ENCODE data around the gene EXOSC10. TPM values are rescaled to one million over a fixed set of nuclear protein-coding genes. Genes with fewer than 3 reads are reported as not detected.

Gene EXOSC10
- polyA plus RNA-seq, 1 donor (not counting 4 experiments of a cell fraction or from before 2014, with no cell fraction given), result 61.2 TPM

DNA sequence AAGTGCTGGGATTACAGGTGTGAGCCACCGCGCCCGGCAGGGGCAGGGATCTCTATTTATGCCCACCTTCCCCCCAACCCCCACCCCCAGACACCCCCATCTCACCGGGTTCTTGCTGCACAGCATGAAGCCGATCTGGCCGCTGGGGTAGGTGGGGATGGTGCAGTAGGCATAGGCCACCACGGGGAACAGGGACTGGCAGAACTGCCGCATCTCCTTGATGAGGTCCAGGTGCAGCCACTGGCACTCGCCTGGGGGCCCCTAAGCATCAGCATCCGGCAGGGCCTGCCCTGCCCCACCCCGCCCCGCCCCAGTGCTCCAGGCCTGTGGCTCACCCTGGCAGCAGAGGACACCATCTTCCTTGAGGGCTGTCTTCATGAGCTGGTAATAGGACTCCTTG lies 44.0 kb downstream of the EXOSC10 start:
- TF ChIP-seq, protein P1, sequence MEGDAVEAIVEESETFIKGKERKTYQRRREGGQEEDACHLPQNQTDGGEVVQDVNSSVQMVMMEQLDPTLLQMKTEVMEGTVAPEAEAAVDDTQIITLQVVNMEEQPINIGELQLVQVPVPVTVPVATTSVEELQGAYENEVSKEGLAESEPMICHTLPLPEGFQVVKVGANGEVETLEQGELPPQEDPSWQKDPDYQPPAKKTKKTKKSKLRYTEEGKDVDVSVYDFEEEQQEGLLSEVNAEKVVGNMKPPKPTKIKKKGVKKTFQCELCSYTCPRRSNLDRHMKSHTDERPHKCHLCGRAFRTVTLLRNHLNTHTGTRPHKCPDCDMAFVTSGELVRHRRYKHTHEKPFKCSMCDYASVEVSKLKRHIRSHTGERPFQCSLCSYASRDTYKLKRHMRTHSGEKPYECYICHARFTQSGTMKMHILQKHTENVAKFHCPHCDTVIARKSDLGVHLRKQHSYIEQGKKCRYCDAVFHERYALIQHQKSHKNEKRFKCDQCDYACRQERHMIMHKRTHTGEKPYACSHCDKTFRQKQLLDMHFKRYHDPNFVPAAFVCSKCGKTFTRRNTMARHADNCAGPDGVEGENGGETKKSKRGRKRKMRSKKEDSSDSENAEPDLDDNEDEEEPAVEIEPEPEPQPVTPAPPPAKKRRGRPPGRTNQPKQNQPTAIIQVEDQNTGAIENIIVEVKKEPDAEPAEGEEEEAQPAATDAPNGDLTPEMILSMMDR (optimal IDR thresholded peaks at IDR 0.05 in 1 of 3, IDR thresholded peaks at IDR 0.05 in 1 of 3, conservative IDR thresholded peaks at IDR 0.05 in 1 of 3; ENCODE audit: extremely low read depth in 1 of 3, insufficient read depth in 2 of 3, low read length in 3 of 3), result no peak
- TF ChIP-seq EZH2 (IDR thresholded peaks at IDR 0.05; ENCODE audit: low read length), result no peak
- peaks cover 10% of the 10 kb centered on the region for H3K4me1 ChIP-seq (ENCODE audit: control insufficient read depth, extremely low read depth, insufficient read depth, low read length)
- FAIRE-seq (no peak), DNase-seq (ENCODE audit: low read depth, low spot score) (no peak)
- H2AFZ ChIP-seq (ENCODE audit: control insufficient read depth, low read length), result no peak overlapping the region
- no peak overlapping the region for H3K9ac ChIP-seq (ENCODE audit: control insufficient read depth, extremely low read depth, insufficient read depth, low read length)
- no peaks in the 10 kb centered on the region for H3K27me3 ChIP-seq (ENCODE audit: control insufficient read depth, extremely low read depth, insufficient read depth, low read length)
- H3K79me2 ChIP-seq (ENCODE audit: control insufficient read depth, insufficient read depth, low read length), result peaks cover 17% of the 10 kb centered on the region
- H3K4me2 ChIP-seq (ENCODE audit: control insufficient read depth, extremely low read depth, insufficient read depth, low read depth, low read length), result no peak overlapping the region
- no peaks in the 10 kb centered on the region for H3K9me3 ChIP-seq (ENCODE audit: control insufficient read depth, low read depth, low read length)
- dilution Hi-C loops (cut with MboI; ENCODE audit: extremely low pct_ligation_motif_present, low sequenced_read_pairs), result no loop called here
- no peak overlapping the region for H3K27ac ChIP-seq (ENCODE audit: control insufficient read depth, insufficient read depth, low read length)
- peaks cover 2% of the 10 kb centered on the region for H4K20me1 ChIP-seq (ENCODE audit: control insufficient read depth, extremely low read depth, insufficient read depth, low read length)
- no peak overlapping the region for H3K4me3 ChIP-seq (ENCODE audit: control insufficient read depth in 2 of 3, extremely low read depth in 1 of 3, insufficient read depth in 2 of 3, low read depth in 1 of 3, low read length in 3 of 3)
- H3K36me3 ChIP-seq (ENCODE audit: control insufficient read depth in 2 of 2, extremely low read depth in 1 of 2, insufficient read depth in 2 of 2, low read length in 2 of 2), result peaks cover 11 to 16% of the 10 kb centered on the region in 2 experiments
- H3K9me1 ChIP-seq (ENCODE audit: control insufficient read depth, extremely low read depth, insufficient read depth, low read length), result no peaks in the 10 kb centered on the region

DNA sequence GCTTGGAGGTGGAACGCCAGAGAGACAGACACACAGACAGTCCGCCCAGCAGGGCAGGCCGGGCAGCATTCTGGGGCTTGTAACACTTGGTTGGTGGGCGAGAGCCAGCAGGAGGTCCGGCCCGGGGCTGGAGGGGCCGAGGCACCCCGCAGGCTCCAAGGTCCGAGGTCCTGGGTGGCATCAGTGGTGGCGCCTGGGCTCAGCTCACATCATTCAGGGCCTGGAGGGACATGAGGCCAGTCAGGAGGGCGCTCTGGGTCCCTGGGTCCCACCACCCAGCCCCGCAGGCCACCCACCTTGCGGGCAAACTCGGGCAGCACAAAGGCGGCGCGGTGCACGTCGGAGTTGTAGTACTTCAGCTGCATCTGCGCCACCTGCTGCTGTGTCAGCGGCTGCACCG lies 45.0 kb downstream of the EXOSC10 start:
- Histone ChIP-seq H3K9me1 (ENCODE audit: control insufficient read depth, extremely low read depth, insufficient read depth, low read length) (no peaks in the 10 kb centered on the region), H2AFZ (ENCODE audit: control insufficient read depth, low read length) (no peak overlapping the region), H3K4me3 (ENCODE audit: control insufficient read depth in 2 of 3, extremely low read depth in 1 of 3, insufficient read depth in 2 of 3, low read depth in 1 of 3, low read length in 3 of 3) (no peak overlapping the region), H4K20me1 (ENCODE audit: control insufficient read depth, extremely low read depth, insufficient read depth, low read length) (peaks cover 2% of the 10 kb centered on the region), H3K4me1 (ENCODE audit: control insufficient read depth, extremely low read depth, insufficient read depth, low read length) (peaks cover 10% of the 10 kb centered on the region), H3K79me2 (ENCODE audit: control insufficient read depth, insufficient read depth, low read length) (peaks cover 16% of the 10 kb centered on the region), H3K27ac (ENCODE audit: control insufficient read depth, insufficient read depth, low read length) (no peak overlapping the region), H3K9ac (ENCODE audit: control insufficient read depth, extremely low read depth, insufficient read depth, low read length) (no peak overlapping the region), H3K27me3 (ENCODE audit: control insufficient read depth, extremely low read depth, insufficient read depth, low read length) (no peaks in the 10 kb centered on the region), H3K9me3 (ENCODE audit: control insufficient read depth, low read depth, low read length) (no peaks in the 10 kb centered on the region), H3K36me3 (ENCODE audit: control insufficient read depth in 2 of 2, extremely low read depth in 1 of 2, insufficient read depth in 2 of 2, low read length in 2 of 2) (peaks cover 11 to 16% of the 10 kb centered on the region in 2 experiments), H3K4me2 (ENCODE audit: control insufficient read depth, extremely low read depth, insufficient read depth, low read depth, low read length) (no peak overlapping the region)
- dilution Hi-C loops (cut with MboI; ENCODE audit: extremely low pct_ligation_motif_present, low sequenced_read_pairs), result no loop called here
- no peak for DNase-seq (ENCODE audit: low read depth, low spot score)
- FAIRE-seq, result no peak
- TF ChIP-seq, protein P1 (optimal IDR thresholded peaks at IDR 0.05 in 1 of 3, IDR thresholded peaks at IDR 0.05 in 1 of 3, conservative IDR thresholded peaks at IDR 0.05 in 1 of 3; ENCODE audit: extremely low read depth in 1 of 3, insufficient read depth in 2 of 3, low read length in 3 of 3), result no peak
- TF ChIP-seq EZH2 (IDR thresholded peaks at IDR 0.05; ENCODE audit: low read length), result no peak

Measured in keratinocyte (primary cell).